ENCODE measurements around the gene PLD1. TPM values are rescaled to one million over a fixed set of nuclear protein-coding genes. Genes with fewer than 3 reads are reported as not detected.

The PLD1 gene
- total RNA-seq, 6 experiments from 2014 or later, result 13.3 to 29.9 (median 18.5) TPM

DNA sequence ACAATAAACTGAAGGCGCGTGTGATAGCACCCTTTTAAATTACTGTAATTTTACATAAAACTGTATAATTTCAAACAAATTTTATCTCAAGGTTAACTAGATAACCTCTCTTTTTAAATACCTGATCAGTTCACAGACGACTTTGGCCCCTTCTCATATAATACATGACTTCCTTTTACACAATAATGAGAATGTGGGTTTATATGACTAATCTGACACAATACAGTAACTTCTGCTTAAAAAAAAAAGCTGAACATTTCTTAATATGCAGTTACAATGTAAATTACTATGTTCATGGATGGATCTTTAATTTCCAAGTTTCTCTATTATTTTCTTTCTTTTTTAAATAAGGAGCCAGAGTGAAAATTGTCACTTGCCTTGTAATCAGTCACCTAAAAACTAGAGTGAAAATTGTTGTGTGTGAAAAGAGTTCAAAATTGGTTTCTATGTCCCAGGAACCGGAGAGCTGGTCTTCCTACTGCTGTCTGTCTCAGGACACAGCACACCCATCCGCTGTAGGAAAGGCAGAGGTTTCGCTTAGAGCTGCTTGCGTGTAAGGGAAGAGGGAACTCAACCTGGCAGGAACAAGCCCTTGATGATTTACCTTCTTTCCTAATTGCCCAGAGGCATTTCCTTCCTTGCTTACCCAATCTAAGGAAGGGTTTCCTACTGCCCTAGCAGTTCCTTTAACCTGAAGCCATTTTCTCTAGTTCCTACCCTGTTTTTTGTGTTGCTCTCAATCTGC lies 33.3 kb downstream of the PLD1 start:
- peaks cover 0 to 5% (median 2%) of the 10 kb centered on the region in 4 donors for H3K4me1 ChIP-seq
- DNase-seq, result no peak
- H3K4me3 ChIP-seq, result no peak overlapping the region
- H3K9me3 ChIP-seq, result no peaks in the 10 kb centered on the region
- TF ChIP-seq POLR2A (IDR thresholded peaks at IDR 0.05), result no peak
- 66% methylated on average over 7 of the region's 7 CpGs for WGBS (ENCODE audit: insufficient coverage, low coverage, low lambda C conversion rate, missing lambda C conversion rate)
- ATAC-seq, result peak in 2 of 4 donors; percentile 6 to 28
- intact Hi-C loops (cut with DNase I), result loop anchor here in 1 of 2 donors (10.0 kb wide), 1 partner anchor 132 kb away; no protein-coding TSS in a partner anchor
- no peaks in the 10 kb centered on the region for H3K27me3 ChIP-seq
- no peaks in the 10 kb centered on the region for H3K36me3 ChIP-seq
- H3K27ac ChIP-seq, result no peak overlapping the region

DNA sequence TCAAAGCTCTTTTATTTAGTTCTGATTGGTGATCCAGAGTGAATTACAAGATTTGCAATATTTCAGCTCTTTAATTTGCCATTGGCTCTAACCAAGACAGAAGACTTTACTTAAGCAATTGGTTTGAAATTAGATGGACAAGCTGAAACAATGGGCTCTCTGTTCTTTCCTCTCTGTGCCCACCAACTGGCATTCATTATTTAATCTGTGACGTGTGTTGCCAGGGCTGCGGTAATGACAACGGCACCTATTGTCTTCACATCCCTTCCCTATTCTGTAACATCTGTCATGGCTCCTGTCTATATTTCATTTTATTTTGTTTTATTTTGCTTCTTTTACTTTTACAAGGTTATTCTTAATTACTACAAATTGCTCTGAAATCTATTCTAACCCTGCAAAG lies 33.9 kb downstream of the PLD1 start:
- no peaks in the 10 kb centered on the region for H3K9me3 ChIP-seq
- no peak overlapping the region for H3K4me3 ChIP-seq
- H3K36me3 ChIP-seq, result no peaks in the 10 kb centered on the region
- intact Hi-C loops (cut with DNase I), result loop anchor here in 1 of 2 donors (10.0 kb wide), 1 partner anchor 132 kb away; no protein-coding TSS in a partner anchor
- DNase-seq, result no peak
- no peaks in the 10 kb centered on the region for H3K27me3 ChIP-seq
- ATAC-seq, result no peak
- no peak overlapping the region for H3K27ac ChIP-seq
- peaks cover 0 to 11% (median 2%) of the 10 kb centered on the region in 4 donors for H3K4me1 ChIP-seq
- WGBS (ENCODE audit: insufficient coverage, low coverage, low lambda C conversion rate, missing lambda C conversion rate), result 74% methylated on average over 3 of the region's 3 CpGs
- no peak for TF ChIP-seq POLR2A (IDR thresholded peaks at IDR 0.05)
- no peak for TF ChIP-seq CTCF (IDR thresholded peaks at IDR 0.05)

GRCh38 chr3:171775943-171776342 lies 34.3 kb downstream of the PLD1 start:
- no peak overlapping the region for H3K27ac ChIP-seq
- ATAC-seq, result no peak
- TF ChIP-seq POLR2A (IDR thresholded peaks at IDR 0.05), result no peak
- no peak for TF ChIP-seq CTCF (IDR thresholded peaks at IDR 0.05)
- H3K27me3 ChIP-seq, result no peaks in the 10 kb centered on the region
- intact Hi-C loops (cut with DNase I), result loop anchor here in 1 of 2 donors (10.0 kb wide), 1 partner anchor 131 kb away; no protein-coding TSS in a partner anchor
- H3K4me1 ChIP-seq, result peaks cover 0 to 14% (median 2%) of the 10 kb centered on the region in 4 donors
- H3K36me3 ChIP-seq, result no peaks in the 10 kb centered on the region
- DNase-seq, result no peak
- 69% methylated on average over 4 of the region's 8 CpGs for WGBS (ENCODE audit: insufficient coverage, low coverage, low lambda C conversion rate, missing lambda C conversion rate)
- no peaks in the 10 kb centered on the region for H3K9me3 ChIP-seq
- H3K4me3 ChIP-seq, result no peak overlapping the region

DNA sequence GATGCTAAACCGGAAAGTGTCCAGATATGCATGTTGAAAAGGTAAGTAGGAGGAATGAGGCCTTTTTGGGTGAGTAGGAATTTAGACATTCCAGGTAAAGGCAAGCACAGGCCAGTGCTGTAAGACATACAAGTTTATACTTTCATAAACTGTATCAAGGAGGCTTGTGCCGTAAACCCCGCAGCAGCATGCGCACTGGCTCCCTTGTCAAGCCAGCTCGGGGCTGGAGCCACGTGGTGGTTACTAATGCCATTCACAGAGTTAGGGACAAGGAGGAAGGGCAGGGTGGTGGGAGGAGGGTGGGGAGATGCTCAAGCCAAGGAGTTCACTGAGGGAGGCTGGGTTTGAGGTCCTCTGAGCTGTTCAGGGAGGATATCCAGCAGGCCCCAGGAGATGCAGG lies 35.8 kb downstream of the PLD1 start:
- ATAC-seq, result no peak
- Histone ChIP-seq H3K4me3 (no peak overlapping the region), H3K4me1 (peaks cover 0 to 22% (median 2%) of the 10 kb centered on the region in 4 donors), H3K27ac (no peak overlapping the region), H3K36me3 (no peaks in the 10 kb centered on the region), H3K27me3 (no peaks in the 10 kb centered on the region), H3K9me3 (no peaks in the 10 kb centered on the region)
- WGBS (ENCODE audit: insufficient coverage, low coverage, low lambda C conversion rate, missing lambda C conversion rate), result 80% methylated on average over 2 of the region's 6 CpGs
- TF ChIP-seq CTCF (IDR thresholded peaks at IDR 0.05), result no peak
- no peak for TF ChIP-seq POLR2A (IDR thresholded peaks at IDR 0.05)
- DNase-seq, result no peak
- intact Hi-C loops (cut with DNase I), result loop anchor here (5.0 to 10.0 kb wide), 2 partner anchors 127 to 130 kb away; no protein-coding TSS in a partner anchor

DNA sequence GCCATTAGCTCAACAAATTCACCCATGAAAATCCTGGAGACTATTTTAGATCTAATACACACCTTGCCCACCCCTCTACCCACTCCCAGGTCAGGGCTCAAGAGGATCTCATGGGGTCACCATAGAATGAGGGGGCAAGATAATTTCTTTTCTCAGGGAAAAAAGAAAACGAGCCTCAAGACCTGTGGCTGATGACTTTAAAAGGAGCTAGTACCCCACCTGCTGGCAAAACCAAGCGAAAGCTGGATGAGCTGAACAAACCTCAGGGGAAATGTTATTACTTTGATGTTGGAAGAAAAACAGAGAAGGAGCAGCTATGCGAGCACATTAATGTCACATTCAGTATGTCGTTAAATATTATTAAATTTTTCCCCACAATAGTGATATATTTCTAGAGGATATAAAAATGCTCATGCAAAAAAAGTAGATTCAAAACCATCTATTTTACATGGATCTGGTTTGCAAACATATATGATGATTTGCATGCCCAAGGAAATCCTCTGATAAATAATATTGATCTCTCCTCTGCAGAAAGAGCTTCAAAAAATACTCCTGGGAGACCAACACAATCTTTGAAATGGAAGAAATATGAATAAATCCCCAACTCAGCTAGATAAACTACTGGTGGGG lies 37.7 kb downstream of the PLD1 start:
- Histone ChIP-seq H3K9me3 (no peaks in the 10 kb centered on the region), H3K27ac (peak overlapping the region in 2 of 3 donors; percentile 38 to 81), H3K27me3 (no peaks in the 10 kb centered on the region), H3K4me3 (no peak overlapping the region), H3K4me1 (peaks cover 0 to 31% (median 5%) of the 10 kb centered on the region in 4 donors), H3K36me3 (no peaks in the 10 kb centered on the region)
- DNase-seq, result peak in 1 of 3 donors; percentile 68
- WGBS (ENCODE audit: insufficient coverage, low coverage, low lambda C conversion rate, missing lambda C conversion rate), result 2% methylated on average over 4 of the region's 4 CpGs
- TF ChIP-seq POLR2A (IDR thresholded peaks at IDR 0.05) (no peak), CTCF (IDR thresholded peaks at IDR 0.05) (peak; percentile 66 to 76 (median 72))
- intact Hi-C loops (cut with DNase I), result loop anchor here (5.0 to 10.0 kb wide), 2 partner anchors 125 to 128 kb away; no protein-coding TSS in a partner anchor
- peak; percentile 58 to 63 (median 60) for ATAC-seq

All from right lobe of liver (tissue), 6 donors.